ENCODE results near the gene SKP1. TPM values are rescaled to one million over a fixed set of nuclear protein-coding genes. Genes with fewer than 3 reads are reported as not detected.

The SKP1 gene
- total RNA-seq, 2 donors from 2014 or later, result 206 to 236 TPM

GRCh38 chr5:134101686-134102439 is 74.9 kb downstream of the SKP1 start:
- H3K27ac ChIP-seq, result no peak overlapping the region
- no peaks in the 10 kb centered on the region for H3K9me3 ChIP-seq
- no peak overlapping the region for H3K4me3 ChIP-seq
- no peaks in the 10 kb centered on the region for H3K36me3 ChIP-seq
- peaks cover 5 to 25% of the 10 kb centered on the region in 2 donors for H3K4me1 ChIP-seq (ENCODE audit: control insufficient read depth in 1 of 2, low read depth in 2 of 2)
- H3K27me3 ChIP-seq (replicated peaks; ENCODE audit: insufficient read depth), result no peaks in the 10 kb centered on the region
- DNase-seq (ENCODE audit: low spot score) (no peak), ATAC-seq (ENCODE audit: insufficient number of reproducible peaks, low FRiP score, low read depth) (no peak)
- TF ChIP-seq, protein P1, sequence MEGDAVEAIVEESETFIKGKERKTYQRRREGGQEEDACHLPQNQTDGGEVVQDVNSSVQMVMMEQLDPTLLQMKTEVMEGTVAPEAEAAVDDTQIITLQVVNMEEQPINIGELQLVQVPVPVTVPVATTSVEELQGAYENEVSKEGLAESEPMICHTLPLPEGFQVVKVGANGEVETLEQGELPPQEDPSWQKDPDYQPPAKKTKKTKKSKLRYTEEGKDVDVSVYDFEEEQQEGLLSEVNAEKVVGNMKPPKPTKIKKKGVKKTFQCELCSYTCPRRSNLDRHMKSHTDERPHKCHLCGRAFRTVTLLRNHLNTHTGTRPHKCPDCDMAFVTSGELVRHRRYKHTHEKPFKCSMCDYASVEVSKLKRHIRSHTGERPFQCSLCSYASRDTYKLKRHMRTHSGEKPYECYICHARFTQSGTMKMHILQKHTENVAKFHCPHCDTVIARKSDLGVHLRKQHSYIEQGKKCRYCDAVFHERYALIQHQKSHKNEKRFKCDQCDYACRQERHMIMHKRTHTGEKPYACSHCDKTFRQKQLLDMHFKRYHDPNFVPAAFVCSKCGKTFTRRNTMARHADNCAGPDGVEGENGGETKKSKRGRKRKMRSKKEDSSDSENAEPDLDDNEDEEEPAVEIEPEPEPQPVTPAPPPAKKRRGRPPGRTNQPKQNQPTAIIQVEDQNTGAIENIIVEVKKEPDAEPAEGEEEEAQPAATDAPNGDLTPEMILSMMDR (IDR thresholded peaks at IDR 0.05), result peak; percentile 86

DNA sequence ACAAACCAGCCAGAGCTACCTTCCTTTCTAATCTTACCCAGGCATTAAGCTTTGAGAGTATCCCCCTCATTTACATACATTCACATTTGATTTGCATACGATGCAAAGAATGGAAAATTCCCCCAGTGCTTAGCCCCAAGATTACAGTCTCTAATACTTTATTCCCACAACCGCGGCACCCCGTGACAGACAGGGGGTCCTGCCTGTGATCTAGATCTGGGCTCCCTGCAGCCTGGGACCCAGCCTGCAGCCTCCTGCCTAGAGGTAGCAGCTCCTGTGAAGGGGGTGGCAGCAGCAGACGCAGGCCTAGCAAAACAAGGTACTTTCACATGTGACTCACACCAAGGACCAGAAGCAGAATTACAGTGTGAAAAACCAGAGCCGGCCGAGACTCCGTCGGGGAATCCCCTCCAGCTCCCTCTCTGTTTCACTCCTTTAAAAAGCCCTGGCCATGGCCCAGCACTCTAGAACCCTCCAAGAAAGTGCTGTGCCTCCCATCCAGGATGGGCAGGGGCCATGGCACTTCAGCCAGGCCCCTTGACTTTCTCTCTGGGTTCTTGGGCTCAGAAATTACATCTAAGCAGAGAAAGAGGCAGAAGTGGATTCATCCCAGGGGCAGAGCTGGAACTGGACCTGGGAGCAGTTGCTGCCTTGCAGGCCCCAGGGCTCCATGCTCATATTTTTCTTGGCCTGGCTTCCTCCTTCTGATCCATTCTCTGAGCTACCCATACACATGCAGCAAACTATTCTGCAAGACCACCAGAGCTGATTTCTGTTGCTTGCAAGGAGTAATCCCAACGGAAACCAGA is 76.3 kb downstream of the SKP1 start:
- no peak for ATAC-seq (ENCODE audit: insufficient number of reproducible peaks, low FRiP score, low read depth)

DNA sequence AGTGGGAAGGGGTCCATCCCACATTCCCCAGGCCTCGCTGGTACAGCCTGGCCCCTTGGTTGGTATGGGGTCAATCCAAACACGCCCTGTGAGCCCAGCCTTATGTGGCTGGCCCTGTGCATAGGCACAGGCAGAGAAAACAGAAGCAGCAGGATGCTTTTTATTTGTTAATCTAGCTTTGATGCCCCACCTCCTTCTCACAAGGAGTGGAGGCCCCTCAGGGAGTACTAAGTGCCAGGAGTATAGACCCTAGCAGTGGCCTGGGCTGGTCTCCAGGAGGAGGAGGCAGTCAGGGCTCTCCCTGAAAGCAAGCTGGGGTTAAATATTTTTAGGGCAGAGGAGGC is 76.8 kb downstream of the SKP1 start:
- Histone ChIP-seq H3K27me3 (replicated peaks; ENCODE audit: insufficient read depth) (no peaks in the 10 kb centered on the region), H3K4me3 (no peak overlapping the region), H3K36me3 (no peaks in the 10 kb centered on the region), H3K4me1 (ENCODE audit: control insufficient read depth in 1 of 2, low read depth in 2 of 2) (peaks cover 12 to 43% of the 10 kb centered on the region in 2 donors), H3K9me3 (no peaks in the 10 kb centered on the region), H3K27ac (no peak overlapping the region)
- TF ChIP-seq, protein P1 (IDR thresholded peaks at IDR 0.05), result no peak
- ATAC-seq (ENCODE audit: insufficient number of reproducible peaks, low FRiP score, low read depth), result no peak
- no peak for DNase-seq (ENCODE audit: low spot score)

More for the DNA sequence above, 76.3 kb downstream of the SKP1 start:
- Histone ChIP-seq H3K27ac (peak overlapping the region in 1 of 2 donors; percentile 38), H3K9me3 (no peaks in the 10 kb centered on the region), H3K27me3 (replicated peaks; ENCODE audit: insufficient read depth) (no peaks in the 10 kb centered on the region), H3K4me1 (ENCODE audit: control insufficient read depth in 1 of 2, low read depth in 2 of 2) (peaks cover 11 to 39% of the 10 kb centered on the region in 2 donors), H3K36me3 (no peaks in the 10 kb centered on the region), H3K4me3 (peak overlapping the region; percentile 18)
- TF ChIP-seq, protein P1 (IDR thresholded peaks at IDR 0.05), result no peak
- no peak for DNase-seq (ENCODE audit: low spot score)

DNA sequence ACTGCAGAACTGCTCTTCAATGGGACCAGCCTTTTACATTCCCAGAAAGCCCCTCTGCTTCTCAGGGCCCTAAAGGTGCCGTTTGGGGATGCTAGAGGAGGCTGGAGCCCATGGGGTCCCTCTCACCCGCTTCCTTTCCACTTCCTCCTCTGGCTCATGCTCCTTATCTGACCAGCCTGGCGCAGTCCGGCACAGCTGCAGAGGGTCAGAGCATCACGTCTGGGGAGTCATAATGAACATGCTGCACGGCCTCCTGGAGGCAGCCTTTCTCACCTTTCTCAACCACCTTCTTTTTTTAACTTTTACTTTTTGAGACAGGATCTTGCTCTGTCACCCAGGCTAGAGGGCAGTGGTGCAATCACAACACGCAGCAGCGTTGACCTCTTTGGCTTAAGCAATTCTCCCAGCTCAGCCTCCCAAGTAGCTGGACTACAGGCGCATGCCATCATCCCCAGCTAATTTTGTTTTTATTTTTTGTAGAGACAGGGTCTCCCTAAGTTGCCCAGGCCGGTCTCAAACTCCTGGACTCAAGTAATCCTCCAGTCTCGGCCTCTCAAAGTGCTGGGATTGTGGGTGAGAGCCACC is 77.4 kb downstream of the SKP1 start:
- Histone ChIP-seq H3K36me3 (no peaks in the 10 kb centered on the region), H3K4me3 (no peak overlapping the region), H3K9me3 (no peaks in the 10 kb centered on the region), H3K27ac (no peak overlapping the region), H3K27me3 (replicated peaks; ENCODE audit: insufficient read depth) (no peaks in the 10 kb centered on the region), H3K4me1 (ENCODE audit: control insufficient read depth in 1 of 2, low read depth in 2 of 2) (peaks cover 12 to 48% of the 10 kb centered on the region in 2 donors)
- ATAC-seq (ENCODE audit: insufficient number of reproducible peaks, low FRiP score, low read depth) (no peak), DNase-seq (ENCODE audit: low spot score) (no peak)
- TF ChIP-seq, protein P1 (IDR thresholded peaks at IDR 0.05), result no peak

Other genes with a start within 250 kb of the SKP1 start
- gene C5orf15, start 208.3 kb downstream of the SKP1 start, total RNA-seq, result 10 to 100 TPM; 39.5 to 56.1 TPM
- gene VDAC1, start 172.0 kb downstream of the SKP1 start, total RNA-seq, result 100 to 1,000 TPM in 1 of 2 donors, 10 to 100 TPM in 1; 77.0 to 112 TPM
- 1 to 10 TPM in 1 of 2 donors, under 1 TPM in 1; 0.54 to 2.1 TPM for gene TCF7, start 62.3 kb downstream of the SKP1 start, total RNA-seq
- 100 to 1,000 TPM in 1 of 2 donors, 10 to 100 TPM in 1; 53.9 to 145 TPM for gene PPP2CA, start 49.1 kb upstream of the SKP1 start, total RNA-seq
- gene CDKL3, start 190.2 kb upstream of the SKP1 start, total RNA-seq, result 1 to 10 TPM in 1 of 2 donors, not detected in 1; 8.3 TPM
- gene UBE2B, start 194.6 kb upstream of the SKP1 start, total RNA-seq, result 10 to 100 TPM; 21.1 to 82.1 TPM
- 10 to 100 TPM in 1 of 2 donors, 1 to 10 TPM in 1; 5.1 to 15.8 TPM for gene CDKN2AIPNL, start 234.9 kb upstream of the SKP1 start, total RNA-seq

Data from thoracic aorta (tissue), 2 donors.